Upper lobe of right lung (tissue), 1 donor: ENCODE results near the gene CHD5. TPM values are rescaled to one million over a fixed set of nuclear protein-coding genes. Genes with fewer than 3 reads are reported as not detected.

Experiments used
- ATAC-seq: fragments of 200-7000 bp; cut with Tn5 transposase; one replicate; pipeline ENCODE4 v1.9.1; 2020; ENCODE audit warnings: mild to moderate bottlenecking, moderate library complexity
- DNase-seq: peaks from one replicate; pipeline ENCODE4 v3.0.0-alpha.2; 2020
- H3K27ac ChIP-seq: fragments of 200-600 bp; one replicate; pipeline ENCODE4 v1.8.0; 2022
- H3K27me3 ChIP-seq: fragments of 200-600 bp; one replicate; pipeline ENCODE4 v1.8.0; 2022; ENCODE audit warnings: mild to moderate bottlenecking
- H3K36me3 ChIP-seq: fragments of 200-600 bp; one replicate; pipeline ENCODE4 v1.8.0; 2022
- H3K4me1 ChIP-seq: fragments of 200-600 bp; one replicate; pipeline ENCODE4 v1.8.0; 2022
- H3K4me3 ChIP-seq: fragments of 200-600 bp; one replicate; pipeline ENCODE4 v1.8.0; 2022; ENCODE audit warnings: mild to moderate bottlenecking
- H3K9me3 ChIP-seq: fragments of 200-600 bp; one replicate; pipeline ENCODE4 v1.8.0; 2022
- CTCF ChIP-seq: fragments of 200-600 bp; IDR thresholded peaks from one replicate; pipeline ENCODE4 v1.8.0; 2022; ENCODE audit warnings: antibody characterized with exemption
- intact Hi-C: fragments of 100-400 bp; cut with DNase I; formaldehyde crosslinking; loops from one replicate; pipeline ENCODE4 v1.11.0; 2022
- total RNA-seq: library from RNA; stranded (reverse); fragmentation: NEBNext Ultra II Directional; extraction: Animal tissue kit (Norgen Biotek cat#: 25700); gene quantifications from one replicate; pipeline ENCODE4 v1.2.1, GENCODE V29; 2021
- donor health status: DM: no; HTN: yes; CAD: no; lungs with severe emphysema.

CHD5 gene
- total RNA-seq, 1 donor from 2014 or later: 0.23 TPM

- Histone ChIP-seq H3K9me3 (no peaks in the 10 kb centered on the region), H3K36me3 (no peaks in the 10 kb centered on the region), H3K4me3 (no peak overlapping the region), H3K27ac (no peak overlapping the region), H3K27me3 (no peaks in the 10 kb centered on the region), H3K4me1 (peaks cover 13% of the 10 kb centered on the region)
- no peak for TF ChIP-seq CTCF
- intact Hi-C loops: no loop called here
- DNase-seq (no peak), ATAC-seq (no peak)
Measured at GRCh38 chr1:6054596-6054995, 125.5 kb downstream of the CHD5 start.

- no peaks in the 10 kb centered on the region for H3K36me3 ChIP-seq
- H3K9me3 ChIP-seq: no peaks in the 10 kb centered on the region
- no peak overlapping the region for H3K4me3 ChIP-seq
- TF ChIP-seq CTCF: no peak
- peaks cover 5% of the 10 kb centered on the region for H3K4me1 ChIP-seq
- no peaks in the 10 kb centered on the region for H3K27me3 ChIP-seq
- ATAC-seq (no peak), DNase-seq (no peak)
- intact Hi-C loops: no loop called here
- H3K27ac ChIP-seq: no peak overlapping the region
Measured at GRCh38 chr1:6053206-6053546, 126.9 kb downstream of the CHD5 start.

GRCh38 chr1:6052543-6053205, 127.4 kb downstream of the CHD5 start:
- TF ChIP-seq CTCF: peak; percentile 38
- no peaks in the 10 kb centered on the region for H3K9me3 ChIP-seq
- H3K36me3 ChIP-seq: no peaks in the 10 kb centered on the region
- intact Hi-C loops: no loop called here
- H3K4me3 ChIP-seq: no peak overlapping the region
- no peaks in the 10 kb centered on the region for H3K27me3 ChIP-seq
- H3K4me1 ChIP-seq: peaks cover 5% of the 10 kb centered on the region
- H3K27ac ChIP-seq: no peak overlapping the region
- DNase-seq: no peak
- ATAC-seq: no peak

Other genes with a start within 250 kb of the CHD5 start
- 14.6 TPM for gene NPHP4, start 187.9 kb downstream of the CHD5 start, total RNA-seq
- 60.4 TPM for gene KCNAB2, start 134.4 kb downstream of the CHD5 start, total RNA-seq
- gene RPL22, start 19.3 kb upstream of the CHD5 start, total RNA-seq: 308 TPM
- gene RNF207, start 25.8 kb upstream of the CHD5 start, total RNA-seq: 12.7 TPM
- 56.9 TPM for gene ICMT, start 55.6 kb upstream of the CHD5 start, total RNA-seq
- not detected for gene HES3, start 63.9 kb upstream of the CHD5 start, total RNA-seq
- gene GPR153, start 80.8 kb upstream of the CHD5 start, total RNA-seq: 16.9 TPM
- 22.8 TPM for gene ACOT7, start 213.4 kb upstream of the CHD5 start, total RNA-seq
- gene HES2, start 239.6 kb upstream of the CHD5 start, total RNA-seq: 5.7 TPM
- gene ESPN, start 244.5 kb upstream of the CHD5 start, total RNA-seq: 4.3 TPM